C4-2B (cell line): ENCODE data around the gene SENP5.

Source experiments
- CTCF ChIP-seq: fragments of 450-650 bp; conservative IDR thresholded peaks from 2 replicates; pipeline ENCODE4 v1.5.1; 2017; ENCODE audit warnings: mild to moderate bottlenecking
- ZFX ChIP-seq: fragments of 450-650 bp; IDR thresholded peaks from 2 replicates; pipeline ENCODE4 v1.6.1; 2017

- no peak for TF ChIP-seq CTCF
- no peak for TF ChIP-seq ZFX
Observed at GRCh38 chr3:196927571-196928453, 60.1 kb downstream of the SENP5 start.
